Mucosa of rectum (tissue), 2 donors: Measurements from ENCODE around the gene SFXN5.

Experiments used
- H3K27ac ChIP-seq, 2 donors: one replicate each; pipeline ENCODE4 v1.7.0; 2013; ENCODE audit warnings: inconsistent platforms in 2 of 2, low read depth in 2 of 2, low read length in 2 of 2
- H3K27me3 ChIP-seq, 2 donors: one replicate each; pipeline ENCODE4 v1.7.0; 2013; ENCODE audit warnings: low read length in 2 of 2; ENCODE audit not compliant: control insufficient read depth in 2 of 2, insufficient read depth in 2 of 2
- H3K36me3 ChIP-seq, 2 donors: one replicate each; pipeline ENCODE4 v1.7.0; 2013; ENCODE audit warnings: low read length in 2 of 2; ENCODE audit not compliant: control insufficient read depth in 2 of 2, insufficient read depth in 2 of 2
- H3K4me1 ChIP-seq, 2 donors: one replicate each; pipeline ENCODE4 v1.7.0; 2013; ENCODE audit warnings: low read length in 2 of 2, mild to moderate bottlenecking in 1 of 2; ENCODE audit not compliant: control insufficient read depth in 2 of 2, insufficient read depth in 2 of 2
- H3K4me3 ChIP-seq, 2 donors: one replicate each; pipeline ENCODE4 v1.7.0; 2013; ENCODE audit warnings: low read length in 2 of 2
- H3K9ac ChIP-seq, 2 donors: one replicate each; pipeline ENCODE4 v1.7.0; 2013; ENCODE audit warnings: low read length in 2 of 2, low read depth in 1 of 2, mild to moderate bottlenecking in 1 of 2
- H3K9me3 ChIP-seq, 2 donors: one replicate each; pipeline ENCODE4 v1.7.0; 2013; ENCODE audit warnings: low read length in 2 of 2; ENCODE audit not compliant: control insufficient read depth in 2 of 2
- donor health status: healthy.
- donor health status: Normal muscosa, but diverticular disease.

SFXN5 gene

GRCh38 chr2:72988041-72988440, 83.5 kb downstream of the SFXN5 start:
- H3K27ac ChIP-seq: no peak overlapping the region
- no peak overlapping the region for H3K4me3 ChIP-seq
- no peaks in the 10 kb centered on the region for H3K27me3 ChIP-seq
- H3K36me3 ChIP-seq: peaks cover 0 to 3% of the 10 kb centered on the region in 2 donors
- H3K9ac ChIP-seq: no peak overlapping the region
- H3K9me3 ChIP-seq: no peaks in the 10 kb centered on the region
- peaks cover 7 to 13% of the 10 kb centered on the region in 2 donors for H3K4me1 ChIP-seq

DNA sequence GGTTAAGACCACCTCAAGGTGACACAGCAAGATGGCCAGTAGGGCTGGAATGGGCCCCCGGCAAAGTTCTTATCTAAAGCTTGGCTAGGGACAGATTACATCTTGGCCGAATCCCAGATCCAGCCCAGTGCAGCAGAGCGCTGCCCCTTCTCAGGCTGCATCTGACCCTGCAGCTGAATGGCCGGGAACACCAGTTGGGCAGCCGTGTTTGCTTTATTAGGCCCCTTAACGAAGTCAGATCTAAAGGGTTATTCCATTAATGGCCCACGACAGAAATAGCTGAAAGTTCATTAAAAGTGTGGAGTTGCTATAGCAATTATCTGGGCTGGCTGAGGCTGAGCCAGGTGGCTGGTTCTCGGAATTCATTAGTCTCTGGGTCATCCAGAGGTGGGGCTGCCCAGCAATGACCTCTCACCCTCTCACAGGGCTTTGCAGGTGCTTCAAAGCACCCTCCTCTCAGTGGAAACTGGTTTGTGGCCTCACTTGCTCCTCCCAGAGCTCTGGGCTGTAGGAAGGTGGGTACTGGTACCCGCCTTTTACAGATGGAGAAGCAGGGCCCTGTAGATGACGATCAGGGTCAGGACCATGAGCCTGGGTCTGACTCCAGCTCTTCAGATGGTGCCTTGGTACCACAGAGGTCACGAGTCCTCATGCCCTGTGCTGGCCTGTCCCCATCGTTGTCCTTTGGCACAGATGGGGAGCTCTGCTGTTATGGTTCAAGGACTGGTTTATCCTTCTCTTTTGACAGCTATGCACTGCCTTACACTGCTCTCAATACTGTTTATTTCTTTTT, 85.4 kb downstream of the SFXN5 start:
- Histone ChIP-seq H3K27me3 (no peaks in the 10 kb centered on the region), H3K9me3 (no peaks in the 10 kb centered on the region), H3K36me3 (peaks cover 0 to 3% of the 10 kb centered on the region in 2 donors), H3K9ac (no peak overlapping the region), H3K27ac (no peak overlapping the region), H3K4me1 (peaks cover 7 to 18% of the 10 kb centered on the region in 2 donors), H3K4me3 (no peak overlapping the region)

- no peaks in the 10 kb centered on the region for H3K27me3 ChIP-seq
- peaks cover 7 to 18% of the 10 kb centered on the region in 2 donors for H3K4me1 ChIP-seq
- no peak overlapping the region for H3K27ac ChIP-seq
- peaks cover 0 to 3% of the 10 kb centered on the region in 2 donors for H3K36me3 ChIP-seq
- H3K9ac ChIP-seq: no peak overlapping the region
- H3K4me3 ChIP-seq: no peak overlapping the region
- no peaks in the 10 kb centered on the region for H3K9me3 ChIP-seq
Measured at GRCh38 chr2:72985136-72985535, 86.4 kb downstream of the SFXN5 start.

DNA sequence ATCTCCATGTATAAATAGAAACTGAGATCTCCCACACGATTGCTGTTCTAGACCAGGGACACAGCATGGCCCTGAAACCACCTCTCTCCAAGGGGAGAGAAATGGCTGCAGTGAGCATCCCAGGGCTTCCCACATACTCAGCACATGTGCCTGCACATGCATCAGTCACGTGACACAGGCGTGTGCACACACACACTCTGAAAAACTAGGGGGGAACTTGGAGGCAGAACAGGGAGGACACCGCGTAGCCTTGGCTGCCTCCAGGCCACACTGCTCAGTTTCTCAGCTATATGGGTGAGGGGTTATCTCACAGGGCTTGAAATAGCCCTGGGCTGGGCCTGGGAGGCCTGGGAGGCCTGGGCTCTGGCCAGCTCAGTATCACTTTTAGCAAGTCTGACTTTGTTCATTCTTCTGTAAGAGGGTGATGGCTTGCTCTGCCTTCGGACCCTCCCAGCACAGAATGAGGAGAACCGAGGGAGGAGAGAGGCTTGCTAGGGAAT, 87.3 kb downstream of the SFXN5 start:
- Histone ChIP-seq H3K9ac (no peak overlapping the region), H3K36me3 (peaks cover 0 to 3% of the 10 kb centered on the region in 2 donors), H3K27me3 (no peaks in the 10 kb centered on the region), H3K9me3 (no peaks in the 10 kb centered on the region), H3K27ac (no peak overlapping the region), H3K4me3 (no peak overlapping the region), H3K4me1 (peaks cover 7 to 18% of the 10 kb centered on the region in 2 donors)

GRCh38 chr2:72983500-72984161, 87.9 kb downstream of the SFXN5 start:
- peaks cover 0 to 3% of the 10 kb centered on the region in 2 donors for H3K36me3 ChIP-seq
- no peak overlapping the region for H3K4me3 ChIP-seq
- no peak overlapping the region for H3K9ac ChIP-seq
- no peak overlapping the region for H3K27ac ChIP-seq
- no peaks in the 10 kb centered on the region for H3K9me3 ChIP-seq
- H3K27me3 ChIP-seq: no peaks in the 10 kb centered on the region
- H3K4me1 ChIP-seq: peaks cover 7 to 18% of the 10 kb centered on the region in 2 donors

- Histone ChIP-seq H3K4me1 (peaks cover 7 to 18% of the 10 kb centered on the region in 2 donors), H3K27ac (no peak overlapping the region), H3K36me3 (no peaks in the 10 kb centered on the region), H3K9me3 (no peaks in the 10 kb centered on the region), H3K27me3 (no peaks in the 10 kb centered on the region), H3K4me3 (no peak overlapping the region), H3K9ac (no peak overlapping the region)
Measured at GRCh38 chr2:72982781-72983499, 88.6 kb downstream of the SFXN5 start.

- H3K9me3 ChIP-seq: no peaks in the 10 kb centered on the region
- H3K36me3 ChIP-seq: no peaks in the 10 kb centered on the region
- H3K27me3 ChIP-seq: no peaks in the 10 kb centered on the region
- peaks cover 7 to 18% of the 10 kb centered on the region in 2 donors for H3K4me1 ChIP-seq
- H3K27ac ChIP-seq: no peak overlapping the region
- no peak overlapping the region for H3K9ac ChIP-seq
- H3K4me3 ChIP-seq: no peak overlapping the region
Measured at GRCh38 chr2:72982219-72982618, 89.3 kb downstream of the SFXN5 start.

GRCh38 chr2:72981536-72981935, 90.0 kb downstream of the SFXN5 start:
- Histone ChIP-seq H3K36me3 (no peaks in the 10 kb centered on the region), H3K9ac (no peak overlapping the region), H3K4me3 (no peak overlapping the region), H3K27ac (no peak overlapping the region), H3K9me3 (no peaks in the 10 kb centered on the region), H3K4me1 (peaks cover 7 to 18% of the 10 kb centered on the region in 2 donors), H3K27me3 (no peaks in the 10 kb centered on the region)

- Histone ChIP-seq H3K27me3 (no peaks in the 10 kb centered on the region), H3K9ac (no peak overlapping the region), H3K27ac (no peak overlapping the region), H3K4me3 (no peak overlapping the region), H3K4me1 (peaks cover 7 to 18% of the 10 kb centered on the region in 2 donors), H3K9me3 (no peaks in the 10 kb centered on the region), H3K36me3 (no peaks in the 10 kb centered on the region)
Measured at GRCh38 chr2:72980535-72981217, 90.8 kb downstream of the SFXN5 start.
